HepG2 (cell line): ENCODE measurements around the gene OSBPL5.

ENCODE experiments used
- CHCHD3 ChIP-seq: sonication (generic); formaldehyde crosslinking; IDR thresholded peaks from 2 replicates; pipeline ENCODE4 v1.8.0; 2022; ENCODE audit warnings: mild to moderate bottlenecking, missing genetic modification reagents, moderate library complexity
- DMAP1 ChIP-seq: IDR thresholded peaks from 2 replicates; pipeline ENCODE4 v1.6.1; 2016
- MXD4 ChIP-seq: IDR thresholded peaks from 2 replicates; pipeline ENCODE4 v1.6.1; 2016; ENCODE audit warnings: mild to moderate bottlenecking, missing biosample characterization, missing genetic modification reagents
- SP5 ChIP-seq: IDR thresholded peaks from 2 replicates; pipeline ENCODE4 v1.6.1; 2016; ENCODE audit warnings: low read depth, borderline replicate concordance
- TGIF2 ChIP-seq: IDR thresholded peaks from 2 replicates; pipeline ENCODE4 v1.6.1; 2016; ENCODE audit warnings: control low read depth, missing compliant biosample characterization
- TF ChIP-seq, protein P1 (sequence below): sonication (generic); formaldehyde crosslinking; IDR thresholded peaks from 2 replicates; pipeline ENCODE4 v1.5.0; 2020; ENCODE audit warnings: mild to moderate bottlenecking, missing genetic modification reagents, moderate library complexity
- TF ChIP-seq, protein P2 (sequence below): sonication (generic); formaldehyde crosslinking; IDR thresholded peaks from 2 replicates; pipeline ENCODE4 v1.4.0; 2020; ENCODE audit warnings: missing genetic modification reagents
- TF ChIP-seq, protein P3 (sequence below): sonication (generic); formaldehyde crosslinking; IDR thresholded peaks from 2 replicates; pipeline ENCODE4 v1.9.0; 2021; ENCODE audit warnings: missing genetic modification reagents, borderline replicate concordance
- TF ChIP-seq, protein P4 (sequence below): sonication (generic); formaldehyde crosslinking; IDR thresholded peaks from one replicate; pipeline ENCODE4 v1.5.1; 2020; ENCODE audit warnings: mild to moderate bottlenecking, missing genetic modification reagents; ENCODE audit errors: not compliant biosample characterization

DNA sequence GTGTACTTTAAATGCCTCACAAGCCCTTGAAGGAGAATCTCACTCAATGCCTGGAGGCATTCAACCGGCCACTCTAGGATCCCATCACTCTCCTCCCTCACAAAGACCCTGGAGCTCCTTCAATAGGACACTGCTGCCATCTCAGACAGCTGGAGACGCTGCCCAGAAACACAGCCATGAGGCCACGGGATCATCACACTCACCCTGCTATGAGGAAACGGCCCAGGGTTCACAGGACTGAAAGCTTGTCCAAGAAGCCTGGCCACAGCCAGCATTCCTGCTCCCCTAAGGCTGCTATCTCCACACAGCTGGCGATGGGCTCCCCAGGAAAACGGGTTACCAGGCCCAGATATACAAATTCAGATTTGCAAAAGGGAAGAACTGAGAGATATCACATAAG is 121.1 kb downstream of the OSBPL5 start:
- TF ChIP-seq SP5 (no peak), DMAP1 (CRISPR knock-in tag) (no peak), MXD4 (CRISPR knock-in tag) (no peak), TGIF2 (no peak), CHCHD3 (CRISPR knock-in tag) (no peak)
- TF ChIP-seq, protein P1, sequence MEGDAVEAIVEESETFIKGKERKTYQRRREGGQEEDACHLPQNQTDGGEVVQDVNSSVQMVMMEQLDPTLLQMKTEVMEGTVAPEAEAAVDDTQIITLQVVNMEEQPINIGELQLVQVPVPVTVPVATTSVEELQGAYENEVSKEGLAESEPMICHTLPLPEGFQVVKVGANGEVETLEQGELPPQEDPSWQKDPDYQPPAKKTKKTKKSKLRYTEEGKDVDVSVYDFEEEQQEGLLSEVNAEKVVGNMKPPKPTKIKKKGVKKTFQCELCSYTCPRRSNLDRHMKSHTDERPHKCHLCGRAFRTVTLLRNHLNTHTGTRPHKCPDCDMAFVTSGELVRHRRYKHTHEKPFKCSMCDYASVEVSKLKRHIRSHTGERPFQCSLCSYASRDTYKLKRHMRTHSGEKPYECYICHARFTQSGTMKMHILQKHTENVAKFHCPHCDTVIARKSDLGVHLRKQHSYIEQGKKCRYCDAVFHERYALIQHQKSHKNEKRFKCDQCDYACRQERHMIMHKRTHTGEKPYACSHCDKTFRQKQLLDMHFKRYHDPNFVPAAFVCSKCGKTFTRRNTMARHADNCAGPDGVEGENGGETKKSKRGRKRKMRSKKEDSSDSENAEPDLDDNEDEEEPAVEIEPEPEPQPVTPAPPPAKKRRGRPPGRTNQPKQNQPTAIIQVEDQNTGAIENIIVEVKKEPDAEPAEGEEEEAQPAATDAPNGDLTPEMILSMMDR (CRISPR knock-in tag) = no peak
- TF ChIP-seq, protein P2, sequence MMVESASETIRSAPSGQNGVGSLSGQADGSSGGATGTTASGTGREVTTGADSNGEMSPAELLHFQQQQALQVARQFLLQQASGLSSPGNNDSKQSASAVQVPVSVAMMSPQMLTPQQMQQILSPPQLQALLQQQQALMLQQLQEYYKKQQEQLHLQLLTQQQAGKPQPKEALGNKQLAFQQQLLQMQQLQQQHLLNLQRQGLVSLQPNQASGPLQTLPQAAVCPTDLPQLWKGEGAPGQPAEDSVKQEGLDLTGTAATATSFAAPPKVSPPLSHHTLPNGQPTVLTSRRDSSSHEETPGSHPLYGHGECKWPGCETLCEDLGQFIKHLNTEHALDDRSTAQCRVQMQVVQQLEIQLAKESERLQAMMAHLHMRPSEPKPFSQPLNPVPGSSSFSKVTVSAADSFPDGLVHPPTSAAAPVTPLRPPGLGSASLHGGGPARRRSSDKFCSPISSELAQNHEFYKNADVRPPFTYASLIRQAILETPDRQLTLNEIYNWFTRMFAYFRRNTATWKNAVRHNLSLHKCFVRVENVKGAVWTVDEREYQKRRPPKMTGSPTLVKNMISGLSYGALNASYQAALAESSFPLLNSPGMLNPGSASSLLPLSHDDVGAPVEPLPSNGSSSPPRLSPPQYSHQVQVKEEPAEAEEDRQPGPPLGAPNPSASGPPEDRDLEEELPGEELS (CRISPR knock-in tag) = no peak
- TF ChIP-seq, protein P3, sequence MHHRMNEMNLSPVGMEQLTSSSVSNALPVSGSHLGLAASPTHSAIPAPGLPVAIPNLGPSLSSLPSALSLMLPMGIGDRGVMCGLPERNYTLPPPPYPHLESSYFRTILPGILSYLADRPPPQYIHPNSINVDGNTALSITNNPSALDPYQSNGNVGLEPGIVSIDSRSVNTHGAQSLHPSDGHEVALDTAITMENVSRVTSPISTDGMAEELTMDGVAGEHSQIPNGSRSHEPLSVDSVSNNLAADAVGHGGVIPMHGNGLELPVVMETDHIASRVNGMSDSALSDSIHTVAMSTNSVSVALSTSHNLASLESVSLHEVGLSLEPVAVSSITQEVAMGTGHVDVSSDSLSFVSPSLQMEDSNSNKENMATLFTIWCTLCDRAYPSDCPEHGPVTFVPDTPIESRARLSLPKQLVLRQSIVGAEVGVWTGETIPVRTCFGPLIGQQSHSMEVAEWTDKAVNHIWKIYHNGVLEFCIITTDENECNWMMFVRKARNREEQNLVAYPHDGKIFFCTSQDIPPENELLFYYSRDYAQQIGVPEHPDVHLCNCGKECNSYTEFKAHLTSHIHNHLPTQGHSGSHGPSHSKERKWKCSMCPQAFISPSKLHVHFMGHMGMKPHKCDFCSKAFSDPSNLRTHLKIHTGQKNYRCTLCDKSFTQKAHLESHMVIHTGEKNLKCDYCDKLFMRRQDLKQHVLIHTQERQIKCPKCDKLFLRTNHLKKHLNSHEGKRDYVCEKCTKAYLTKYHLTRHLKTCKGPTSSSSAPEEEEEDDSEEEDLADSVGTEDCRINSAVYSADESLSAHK (CRISPR knock-in tag) = no peak
- TF ChIP-seq, protein P4, sequence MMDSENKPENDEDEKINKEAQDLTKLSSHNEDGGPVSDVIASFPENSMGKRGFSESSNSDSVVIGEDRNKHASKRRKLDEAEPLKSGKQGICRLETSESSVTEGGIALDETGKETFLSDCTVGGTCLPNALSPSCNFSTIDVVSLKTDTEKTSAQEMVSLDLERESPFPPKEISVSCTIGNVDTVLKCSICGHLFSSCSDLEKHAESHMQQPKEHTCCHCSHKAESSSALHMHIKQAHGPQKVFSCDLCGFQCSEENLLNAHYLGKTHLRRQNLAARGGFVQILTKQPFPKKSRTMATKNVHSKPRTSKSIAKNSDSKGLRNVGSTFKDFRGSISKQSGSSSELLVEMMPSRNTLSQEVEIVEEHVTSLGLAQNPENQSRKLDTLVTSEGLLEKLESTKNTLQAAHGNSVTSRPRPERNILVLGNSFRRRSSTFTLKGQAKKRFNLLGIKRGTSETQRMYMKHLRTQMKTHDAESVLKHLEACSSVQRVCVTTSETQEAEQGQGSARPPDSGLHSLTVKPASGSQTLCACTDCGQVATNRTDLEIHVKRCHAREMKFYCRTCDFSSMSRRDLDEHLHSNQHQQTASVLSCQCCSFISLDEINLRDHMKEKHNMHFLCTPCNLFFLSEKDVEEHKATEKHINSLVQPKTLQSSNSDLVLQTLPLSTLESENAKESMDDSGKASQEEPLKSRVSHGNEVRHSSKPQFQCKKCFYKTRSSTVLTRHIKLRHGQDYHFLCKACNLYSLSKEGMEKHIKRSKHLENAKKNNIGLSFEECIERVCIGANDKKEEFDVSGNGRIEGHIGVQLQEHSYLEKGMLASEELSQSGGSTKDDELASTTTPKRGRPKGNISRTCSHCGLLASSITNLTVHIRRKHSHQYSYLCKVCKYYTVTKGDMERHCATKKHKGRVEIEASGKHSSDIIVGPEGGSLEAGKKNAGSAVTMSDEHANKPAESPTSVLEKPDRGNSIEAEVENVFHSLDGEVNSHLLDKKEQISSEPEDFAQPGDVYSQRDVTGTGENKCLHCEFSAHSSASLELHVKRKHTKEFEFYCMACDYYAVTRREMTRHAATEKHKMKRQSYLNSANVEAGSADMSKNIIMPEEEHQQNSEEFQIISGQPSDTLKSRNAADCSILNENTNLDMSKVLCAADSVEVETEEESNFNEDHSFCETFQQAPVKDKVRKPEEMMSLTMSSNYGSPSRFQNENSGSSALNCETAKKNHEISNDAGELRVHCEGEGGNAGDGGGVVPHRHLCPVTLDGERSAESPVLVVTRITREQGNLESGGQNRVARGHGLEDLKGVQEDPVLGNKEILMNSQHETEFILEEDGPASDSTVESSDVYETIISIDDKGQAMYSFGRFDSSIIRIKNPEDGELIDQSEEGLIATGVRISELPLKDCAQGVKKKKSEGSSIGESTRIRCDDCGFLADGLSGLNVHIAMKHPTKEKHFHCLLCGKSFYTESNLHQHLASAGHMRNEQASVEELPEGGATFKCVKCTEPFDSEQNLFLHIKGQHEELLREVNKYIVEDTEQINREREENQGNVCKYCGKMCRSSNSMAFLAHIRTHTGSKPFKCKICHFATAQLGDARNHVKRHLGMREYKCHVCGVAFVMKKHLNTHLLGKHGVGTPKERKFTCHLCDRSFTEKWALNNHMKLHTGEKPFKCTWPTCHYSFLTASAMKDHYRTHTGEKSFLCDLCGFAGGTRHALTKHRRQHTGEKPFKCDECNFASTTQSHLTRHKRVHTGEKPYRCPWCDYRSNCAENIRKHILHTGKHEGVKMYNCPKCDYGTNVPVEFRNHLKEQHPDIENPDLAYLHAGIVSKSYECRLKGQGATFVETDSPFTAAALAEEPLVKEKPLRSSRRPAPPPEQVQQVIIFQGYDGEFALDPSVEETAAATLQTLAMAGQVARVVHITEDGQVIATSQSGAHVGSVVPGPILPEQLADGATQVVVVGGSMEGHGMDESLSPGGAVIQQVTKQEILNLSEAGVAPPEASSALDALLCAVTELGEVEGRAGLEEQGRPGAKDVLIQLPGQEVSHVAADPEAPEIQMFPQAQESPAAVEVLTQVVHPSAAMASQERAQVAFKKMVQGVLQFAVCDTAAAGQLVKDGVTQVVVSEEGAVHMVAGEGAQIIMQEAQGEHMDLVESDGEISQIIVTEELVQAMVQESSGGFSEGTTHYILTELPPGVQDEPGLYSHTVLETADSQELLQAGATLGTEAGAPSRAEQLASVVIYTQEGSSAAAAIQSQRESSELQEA (CRISPR knock-in tag) = no peak
